NCI-H345 (cell line): Measurements from ENCODE around the gene RNF224.
A peak's percentile ranks its signal among the peaks of the same experiment; 100 is the strongest.

Source experiments
- DNase-seq: peaks from one replicate; lab custom pipeline; 2025; lab: John Stamatoyannopoulos, UW

RNF224 gene

DNA sequence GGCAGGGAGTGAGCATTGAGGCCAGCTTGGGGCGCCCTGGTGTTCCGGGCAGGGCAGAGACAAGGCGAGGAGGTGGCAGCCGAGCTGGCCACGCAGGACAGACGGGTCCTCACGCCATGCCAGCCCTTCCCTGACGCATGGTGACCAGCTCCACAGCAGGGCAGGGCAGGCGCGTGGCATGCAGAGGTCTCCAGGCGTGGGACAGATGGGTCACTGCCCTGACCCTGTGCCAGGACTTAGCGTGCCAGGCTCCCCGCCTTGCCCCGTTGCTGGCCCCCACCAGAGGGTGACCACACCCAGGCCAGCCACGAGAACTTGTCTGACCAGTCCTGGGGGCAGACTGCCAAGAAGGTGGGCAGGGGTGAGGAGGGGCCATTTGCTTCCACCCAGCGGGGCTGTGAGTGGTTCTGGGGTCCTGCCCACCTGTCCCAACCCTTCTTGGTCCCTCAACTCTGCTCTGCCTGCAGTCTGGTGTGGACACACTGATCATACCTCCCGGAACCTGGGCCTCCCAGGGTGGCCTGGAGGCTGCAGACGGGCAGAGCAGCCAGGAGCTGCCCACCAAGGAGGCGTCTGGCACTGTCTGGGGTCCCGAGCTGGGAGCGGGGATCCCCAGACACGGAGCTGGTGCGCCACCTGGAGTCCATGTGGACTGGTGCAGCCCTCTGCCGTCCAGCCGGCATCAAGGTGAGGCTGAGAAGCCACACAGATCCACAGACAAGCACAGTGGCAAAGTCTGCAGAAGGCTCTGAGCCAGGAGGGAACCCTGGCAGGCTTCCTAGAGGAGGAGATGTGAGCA lies at the start of gene RNF224:
TSS of gene RNF224 (plus strand) at position 449 of the 799 bp plus-strand sequence. CDS start 834 bp downstream, outside the sequence.
- DNase-seq, result peak; percentile 75

DNA sequence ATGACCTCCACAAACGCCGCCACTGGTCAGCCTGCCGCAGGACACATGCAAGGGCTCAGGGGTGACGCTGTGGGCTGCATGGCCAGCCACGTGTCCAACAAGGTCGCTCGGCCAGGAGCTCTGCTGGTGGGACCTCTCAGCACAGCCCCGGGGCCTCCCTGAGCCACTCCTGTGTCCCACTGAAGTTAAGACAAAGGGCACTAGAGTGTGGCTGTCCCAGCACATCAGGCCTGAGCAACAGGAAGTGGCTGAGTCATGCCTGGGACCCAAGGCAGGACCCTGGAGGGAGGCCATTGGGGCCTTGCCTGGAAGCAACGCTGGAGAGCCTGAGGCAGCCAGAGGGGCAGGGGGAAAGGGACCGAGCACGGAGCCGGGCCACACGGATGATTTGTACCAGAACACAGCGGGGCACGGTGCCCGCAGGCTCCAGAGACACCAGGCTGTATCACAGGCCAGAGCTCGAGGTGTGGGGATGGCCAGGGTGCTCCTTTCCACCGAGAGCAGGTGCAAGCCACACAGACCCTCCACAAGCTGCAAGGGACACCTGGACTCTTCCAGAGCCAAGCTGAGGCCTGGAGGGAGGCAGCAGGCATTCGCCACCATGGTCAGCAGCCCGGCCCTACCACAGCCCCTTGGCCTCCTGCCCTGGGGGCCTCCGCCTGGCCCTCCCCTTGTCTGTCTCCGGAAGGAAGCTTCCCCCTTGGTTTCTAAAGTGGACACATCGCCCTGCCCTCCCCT lies 48.9 kb upstream of the RNF224 start:
- no peak for DNase-seq

DNA sequence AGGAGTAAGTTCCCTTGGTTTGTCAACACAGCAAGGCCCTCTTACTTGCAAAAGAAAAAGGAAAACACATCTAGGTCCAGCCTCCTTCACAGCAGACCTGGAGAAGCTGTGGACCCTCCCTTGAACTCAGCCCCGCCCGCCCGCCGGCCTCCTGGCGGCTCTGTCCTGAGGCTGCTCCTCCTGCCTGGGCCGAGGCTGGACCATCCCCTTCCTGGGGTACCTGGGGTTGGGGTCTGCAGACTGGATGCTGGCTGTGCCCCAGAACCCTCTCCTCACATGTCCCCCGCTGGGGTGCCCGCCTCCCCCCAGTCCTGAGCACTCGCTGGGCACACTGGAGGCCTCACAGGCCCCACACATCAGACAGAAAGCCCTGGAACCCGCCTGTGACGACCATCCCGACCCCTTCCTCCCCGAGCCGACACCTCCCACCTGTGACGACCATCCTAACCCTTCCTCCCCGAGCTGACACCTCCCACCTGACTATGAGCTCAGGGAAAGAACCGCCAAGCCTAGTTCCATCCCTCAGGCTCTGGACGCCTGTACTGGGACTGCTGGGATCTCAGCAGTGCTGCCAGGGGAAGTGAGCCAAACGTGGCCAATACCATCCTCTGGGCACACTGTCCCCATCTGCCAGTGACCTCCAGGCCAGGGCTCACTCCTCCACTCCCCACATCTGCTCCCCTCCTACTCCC lies 48.2 kb upstream of the RNF224 start:
- DNase-seq, result no peak

DNA sequence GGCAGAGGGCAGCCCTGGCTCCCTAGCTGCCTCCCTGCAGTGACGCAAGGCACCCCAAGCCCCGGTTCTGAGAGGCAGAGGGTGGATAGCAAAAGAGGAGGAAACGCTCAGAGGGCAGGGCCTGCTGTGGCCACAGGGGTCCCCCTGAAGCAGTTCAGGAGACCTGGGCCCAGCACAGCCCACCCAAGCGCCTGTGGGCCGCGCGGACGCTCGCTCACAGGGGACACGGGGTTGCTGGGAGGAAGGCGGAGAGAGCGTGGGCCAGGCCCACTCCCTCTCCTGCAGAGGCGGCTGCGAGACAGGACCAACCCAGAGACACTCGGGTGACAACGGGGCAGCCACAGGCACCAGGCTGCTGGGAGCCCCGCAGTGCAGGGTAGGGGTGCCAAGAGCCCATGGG lies 47.5 kb upstream of the RNF224 start:
- DNase-seq, result no peak

DNA sequence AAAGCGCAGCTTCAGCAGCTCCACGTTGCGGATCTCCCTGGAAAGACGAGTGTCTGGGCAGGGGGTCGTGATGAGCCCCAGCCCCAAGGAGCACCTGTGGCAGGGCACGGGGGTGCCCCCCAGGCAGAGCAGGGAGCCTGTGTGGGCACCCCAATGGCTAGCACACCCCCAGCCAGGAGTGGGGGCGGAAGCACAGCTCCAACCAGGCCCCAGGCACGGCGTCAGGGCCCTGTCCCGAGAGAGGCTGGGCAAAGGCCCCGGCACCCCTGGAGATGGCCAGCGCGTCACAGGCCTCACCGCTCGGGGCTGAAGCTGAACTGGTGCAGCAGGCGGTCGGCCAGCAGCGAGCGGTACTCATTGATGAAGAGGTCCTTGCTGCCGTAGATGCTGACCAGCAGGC lies 46.8 kb upstream of the RNF224 start:
- no peak for DNase-seq

DNA sequence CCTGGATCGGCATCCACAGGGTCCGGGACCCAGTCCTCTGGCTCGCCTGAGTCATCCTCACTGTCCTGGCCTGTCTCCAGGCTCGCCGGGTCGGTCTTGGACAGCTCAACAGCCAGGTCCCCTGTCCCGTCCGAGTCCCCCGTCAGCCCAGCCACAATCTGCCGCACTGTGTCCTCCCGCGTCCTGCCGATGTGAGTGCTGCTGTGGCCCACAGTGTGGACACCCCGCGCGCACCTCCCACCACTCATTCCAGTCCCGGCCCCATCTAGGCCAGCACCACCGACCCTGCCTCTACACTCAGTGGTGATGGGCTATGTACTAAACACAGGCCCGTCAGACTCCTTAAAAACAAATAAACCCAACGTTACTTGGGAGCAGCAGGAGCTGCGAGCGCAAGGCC lies 45.6 kb upstream of the RNF224 start:
- no peak for DNase-seq

DNA sequence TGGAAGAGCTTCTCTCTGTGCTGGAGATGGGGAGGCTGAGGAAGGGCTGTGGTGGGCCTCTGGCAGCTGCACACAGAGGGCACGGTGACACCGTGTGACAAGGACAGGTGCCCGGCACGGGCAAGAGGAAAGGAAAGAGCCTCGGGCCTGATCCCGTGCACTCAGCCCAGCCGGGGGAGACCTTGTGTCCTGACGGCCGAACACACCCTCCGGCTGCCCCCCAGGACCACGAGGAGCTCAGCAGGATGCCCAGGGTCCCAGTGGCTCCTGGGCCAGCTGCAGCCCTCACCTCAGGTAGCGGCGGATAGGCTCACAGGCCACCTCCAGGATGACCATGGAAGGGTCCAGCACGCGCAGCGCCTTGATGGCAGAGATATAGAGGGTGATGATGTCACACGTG lies 44.5 kb upstream of the RNF224 start:
- DNase-seq, result no peak

DNA sequence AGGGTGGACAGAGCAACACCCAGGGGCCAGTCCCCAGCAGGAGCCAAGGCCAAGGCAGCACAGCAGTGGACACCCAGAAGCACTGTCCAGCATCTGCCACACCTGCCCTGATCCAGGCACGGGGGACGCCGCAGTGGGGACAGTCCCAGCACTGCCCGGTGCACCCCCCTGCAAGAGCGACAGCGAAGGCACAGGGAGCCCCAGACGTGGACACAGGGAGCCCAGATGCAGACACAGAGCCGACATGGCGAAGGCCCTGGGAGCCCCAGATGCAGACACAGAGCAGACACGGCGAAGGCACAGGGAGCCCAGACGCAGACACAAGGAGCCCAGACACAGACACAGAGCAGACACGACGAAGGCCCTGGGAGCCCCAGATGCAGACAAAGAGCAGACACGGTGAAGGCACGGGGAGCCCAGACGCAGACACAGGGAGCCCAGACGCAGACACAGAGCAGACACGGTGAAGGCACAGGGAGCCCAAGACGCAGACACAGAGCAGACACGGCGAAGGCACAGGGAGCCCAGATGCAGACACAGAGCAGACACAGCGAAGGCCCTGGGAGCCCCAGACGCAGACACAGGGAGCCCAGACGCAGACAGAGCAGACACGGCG lies 43.2 kb upstream of the RNF224 start:
- DNase-seq, result no peak

DNA sequence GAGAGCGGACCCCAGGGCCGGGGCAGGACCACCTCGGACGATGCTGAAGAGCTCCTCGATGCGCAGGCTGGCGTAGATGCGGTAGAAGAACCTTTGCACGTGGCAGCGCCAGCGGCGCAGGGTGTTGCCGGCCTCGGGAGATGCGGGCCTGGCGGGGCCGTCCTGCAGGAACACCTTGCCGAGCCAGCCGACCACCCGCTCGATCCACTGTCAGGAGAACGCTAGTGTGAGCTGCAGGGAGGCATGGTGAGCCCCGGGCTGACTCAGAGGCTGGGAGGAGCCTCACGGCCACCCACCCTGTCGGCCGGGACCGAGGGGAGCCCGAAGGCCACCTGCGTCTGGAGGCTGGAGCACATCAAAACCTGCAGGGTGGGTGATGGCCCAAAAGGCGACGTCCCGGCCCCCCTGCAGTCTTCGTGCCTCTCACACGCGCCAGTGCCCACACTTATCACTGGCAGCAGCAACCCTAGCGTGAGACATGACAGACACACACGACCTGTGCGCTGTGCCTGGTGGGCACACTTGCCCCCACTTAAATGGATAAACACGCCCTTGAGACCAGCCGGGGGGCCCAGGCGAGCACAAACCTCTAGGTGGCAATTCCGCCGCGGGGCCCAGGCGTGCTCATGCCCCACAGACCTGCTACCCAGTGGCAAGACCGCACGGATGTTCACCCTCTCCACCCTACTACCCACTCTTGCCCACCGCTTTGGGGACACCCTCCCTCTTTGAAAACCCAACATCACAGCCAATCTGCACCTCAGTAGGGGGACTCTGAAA lies 42.2 kb upstream of the RNF224 start:
- no peak for DNase-seq

DNA sequence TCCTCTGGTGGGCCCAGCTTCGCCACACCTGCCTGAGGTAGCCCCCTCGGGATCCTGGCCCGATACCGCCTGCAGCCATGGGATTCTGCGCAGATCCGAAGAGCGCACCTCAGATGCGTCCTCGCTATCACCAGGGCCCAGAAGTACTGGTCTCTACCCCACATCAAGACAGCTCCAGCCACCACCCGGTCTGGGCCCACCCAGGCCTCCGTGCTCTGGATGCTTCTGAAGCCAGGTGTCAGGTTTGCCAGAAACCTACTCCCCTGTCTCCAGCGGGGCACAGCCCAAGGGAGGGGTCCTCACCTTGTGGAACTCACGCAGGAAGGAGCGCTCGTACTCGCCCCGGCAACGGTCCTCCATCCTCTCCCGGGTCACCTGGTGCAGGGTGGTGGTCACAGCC lies 41.4 kb upstream of the RNF224 start:
- no peak for DNase-seq

DNA sequence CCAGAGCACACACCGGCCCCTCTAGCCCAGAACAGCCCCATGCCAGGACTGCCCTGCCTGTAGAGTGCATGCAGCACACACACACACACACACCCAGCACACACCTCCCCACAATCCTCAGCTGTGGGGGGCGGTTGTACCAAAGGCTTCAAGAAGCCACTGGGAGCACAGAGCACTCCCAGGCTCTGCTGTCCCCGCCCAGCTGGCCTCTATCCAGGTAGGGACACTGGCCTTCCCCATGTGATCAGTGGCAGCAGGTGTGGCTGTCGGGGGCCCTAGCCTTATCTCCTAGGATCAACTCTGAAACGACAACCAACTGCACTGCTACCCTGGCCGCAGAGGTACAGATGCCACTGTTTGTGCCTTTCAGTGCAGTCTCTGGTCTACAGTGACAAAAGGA lies 40.9 kb upstream of the RNF224 start:
- no peak for DNase-seq

DNA sequence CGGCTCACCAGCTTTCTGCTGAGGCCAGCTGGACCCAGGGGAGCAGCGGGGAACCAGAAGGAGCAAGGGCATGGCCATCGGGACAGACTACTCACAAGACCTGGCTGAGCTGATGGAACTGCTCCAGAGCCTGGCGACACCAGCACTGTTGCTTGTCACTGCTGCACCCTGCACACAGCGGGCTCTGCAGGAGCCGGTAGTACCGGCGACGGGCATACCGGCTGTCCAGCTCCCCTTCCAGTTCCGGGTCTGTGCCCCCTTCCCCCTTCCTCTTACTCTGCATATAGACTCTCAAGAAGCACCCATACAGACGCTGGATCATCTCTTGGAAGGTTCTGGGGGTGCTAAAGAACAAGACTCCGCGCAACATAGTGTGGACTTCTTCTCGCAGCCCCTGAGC lies 39.9 kb upstream of the RNF224 start:
- no peak for DNase-seq

DNA sequence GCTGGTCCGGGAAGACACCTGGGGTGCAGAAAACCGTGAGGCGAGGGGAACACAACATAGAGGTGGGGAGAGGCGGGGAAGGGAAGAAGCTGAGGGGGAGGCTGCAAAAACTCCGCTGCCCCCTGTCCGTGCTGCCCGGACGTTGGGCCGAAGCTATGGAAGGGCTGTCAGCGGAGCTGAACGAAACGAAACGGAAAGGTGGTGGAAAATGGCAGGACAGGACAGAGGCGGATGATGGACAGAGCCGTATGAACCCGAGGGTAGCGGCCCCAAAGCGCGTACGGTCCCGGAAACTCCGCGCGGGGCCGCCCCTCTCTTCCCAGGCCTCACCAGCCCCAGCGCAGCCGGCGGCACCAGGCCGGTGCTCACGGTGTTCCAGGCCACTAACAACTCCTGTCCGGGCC lies 39.2 kb upstream of the RNF224 start:
- DNase-seq, result no peak

DNA sequence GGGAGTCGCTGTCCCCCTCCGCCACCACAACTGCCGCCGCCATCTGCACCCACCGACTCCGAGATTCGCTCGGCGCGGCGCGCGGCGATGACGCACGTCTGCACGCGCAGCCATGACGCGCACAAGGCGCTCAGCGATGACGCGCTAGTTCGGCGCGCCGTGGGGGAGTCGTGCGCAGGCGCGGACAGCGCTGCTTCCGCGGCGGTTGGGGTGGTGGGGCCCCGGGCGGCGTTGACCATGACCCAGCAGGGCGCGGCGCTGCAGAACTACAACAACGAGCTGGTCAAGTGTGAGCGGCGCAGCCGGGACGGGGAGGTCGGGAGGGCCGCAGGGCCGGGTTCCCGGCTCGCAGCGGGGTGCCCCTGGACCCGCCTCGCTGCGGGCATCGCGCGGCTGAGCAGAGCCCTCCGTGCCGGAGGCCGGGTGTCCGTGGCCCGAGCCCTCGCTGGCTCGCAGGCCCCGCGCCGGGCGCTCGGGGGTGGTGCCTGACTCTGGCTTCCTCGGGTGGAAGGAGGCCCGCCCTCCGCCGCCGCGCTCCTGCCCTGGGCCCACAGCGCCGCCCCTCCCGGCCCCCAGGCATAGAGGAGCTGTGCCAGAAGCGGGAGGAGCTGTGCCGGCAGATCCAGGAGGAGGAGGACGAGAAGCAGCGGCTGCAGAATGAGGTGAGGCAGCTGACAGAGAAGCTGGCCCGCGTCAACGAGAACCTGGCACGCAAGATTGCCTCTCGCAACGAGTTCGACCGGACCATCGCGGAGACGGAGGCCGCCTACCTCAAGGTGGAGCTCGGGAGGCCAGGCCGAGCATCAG lies 38.6 kb upstream of the RNF224 start, which contains the start of the genes ANAPC2 and SSNA1:
TSS of gene ANAPC2 (minus strand) at position 71 of the 807 bp plus-strand sequence. CDS start at position 43, 28 bp downstream.
TSS of gene SSNA1 (plus strand) at position 187 of the 807 bp plus-strand sequence. CDS start at position 238, 51 bp downstream.
- peak; percentile 94 for DNase-seq

DNA sequence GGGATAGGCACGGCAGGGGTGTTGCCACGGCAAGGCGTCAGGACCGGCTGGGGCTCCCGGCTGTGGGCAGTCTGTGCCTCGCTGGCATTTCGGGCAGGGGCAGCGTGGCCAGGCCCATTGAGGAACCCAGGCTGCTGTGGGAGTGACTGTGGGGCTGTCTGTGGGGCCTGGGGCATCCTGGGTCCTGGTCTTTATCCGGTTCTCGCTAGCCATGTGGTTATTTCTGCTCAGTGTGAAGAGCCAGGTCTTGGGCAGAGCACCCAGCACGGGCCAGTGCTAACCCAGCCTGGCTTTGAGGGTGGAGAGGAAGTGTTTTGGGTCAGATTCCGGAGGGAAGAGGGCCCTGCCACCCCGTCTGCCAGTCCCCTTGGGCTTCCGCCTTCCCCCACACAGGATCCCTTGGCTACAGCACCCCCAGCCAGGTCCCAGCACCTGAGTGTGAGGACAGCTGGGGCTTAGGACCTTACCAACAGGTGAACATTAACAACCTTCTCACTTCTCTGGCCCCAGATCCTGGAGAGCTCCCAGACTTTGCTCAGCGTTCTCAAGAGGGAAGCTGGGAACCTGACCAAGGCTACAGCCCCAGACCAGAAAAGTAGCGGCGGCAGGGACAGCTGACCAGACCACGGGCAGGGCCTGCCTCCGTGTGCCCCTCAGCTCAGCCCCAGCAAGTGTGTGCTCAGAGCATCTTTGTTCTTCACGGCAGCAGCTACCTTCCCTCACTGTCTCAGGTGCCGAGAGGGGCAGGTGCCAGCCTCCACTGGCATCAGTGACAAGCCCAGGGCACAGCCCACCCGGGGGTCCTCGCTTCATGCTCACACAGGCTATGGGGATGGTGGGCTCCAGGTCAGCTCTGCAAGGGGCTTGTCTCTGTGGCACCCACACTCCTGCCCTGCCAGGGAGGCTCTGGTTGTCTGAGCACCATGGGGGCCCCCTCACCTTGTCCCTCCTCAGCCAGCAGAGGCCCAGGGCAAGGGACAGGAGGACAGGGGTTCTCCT lies 37.7 kb upstream of the RNF224 start:
- no peak for DNase-seq

DNA sequence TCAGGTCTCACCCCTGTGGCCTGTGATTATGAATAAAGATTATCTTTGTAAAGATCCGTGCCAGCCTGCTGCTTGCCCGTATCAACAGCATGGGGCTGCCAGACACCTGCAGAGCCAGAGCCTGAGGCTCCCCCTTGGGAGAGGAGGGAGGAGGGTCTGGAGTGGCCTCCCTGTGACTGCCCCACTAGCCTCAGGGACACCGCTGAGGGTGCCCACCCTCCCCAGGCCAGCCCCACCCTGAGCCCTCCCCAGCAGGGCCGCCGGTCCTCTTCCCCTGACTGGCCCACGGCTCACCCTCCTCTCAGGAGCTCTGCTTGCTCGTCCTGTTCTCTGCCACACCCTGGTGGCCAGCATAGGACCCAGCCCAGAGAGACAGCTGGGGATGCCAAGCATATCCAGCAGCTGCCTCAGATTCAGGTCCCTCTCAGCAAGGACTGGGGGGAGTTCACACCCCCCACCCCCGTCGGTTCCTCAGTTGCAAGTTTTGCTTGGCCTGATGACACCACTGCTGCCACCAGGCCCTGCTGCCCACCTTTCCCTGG lies 36.9 kb upstream of the RNF224 start:
- no peak for DNase-seq

DNA sequence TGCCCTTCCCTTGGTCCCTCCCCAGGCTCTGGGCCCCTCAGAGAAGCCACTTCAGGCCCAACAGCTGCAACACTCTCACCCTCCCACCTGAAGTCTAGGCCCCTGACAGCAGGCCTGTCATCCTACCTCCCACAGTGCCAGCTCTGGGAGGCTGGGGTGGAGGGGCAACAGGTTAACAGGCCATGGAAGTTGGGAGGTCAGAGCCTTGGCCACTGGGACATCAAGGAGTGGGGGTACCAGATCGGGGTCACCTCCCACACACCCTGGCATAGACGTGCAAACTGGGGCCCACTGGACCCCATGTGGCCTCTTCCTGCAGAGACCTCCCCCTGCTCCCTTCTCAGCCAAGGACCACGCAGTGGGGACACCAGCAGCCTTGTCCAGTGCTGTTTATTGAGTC lies 36.1 kb upstream of the RNF224 start:
- no peak for DNase-seq

DNA sequence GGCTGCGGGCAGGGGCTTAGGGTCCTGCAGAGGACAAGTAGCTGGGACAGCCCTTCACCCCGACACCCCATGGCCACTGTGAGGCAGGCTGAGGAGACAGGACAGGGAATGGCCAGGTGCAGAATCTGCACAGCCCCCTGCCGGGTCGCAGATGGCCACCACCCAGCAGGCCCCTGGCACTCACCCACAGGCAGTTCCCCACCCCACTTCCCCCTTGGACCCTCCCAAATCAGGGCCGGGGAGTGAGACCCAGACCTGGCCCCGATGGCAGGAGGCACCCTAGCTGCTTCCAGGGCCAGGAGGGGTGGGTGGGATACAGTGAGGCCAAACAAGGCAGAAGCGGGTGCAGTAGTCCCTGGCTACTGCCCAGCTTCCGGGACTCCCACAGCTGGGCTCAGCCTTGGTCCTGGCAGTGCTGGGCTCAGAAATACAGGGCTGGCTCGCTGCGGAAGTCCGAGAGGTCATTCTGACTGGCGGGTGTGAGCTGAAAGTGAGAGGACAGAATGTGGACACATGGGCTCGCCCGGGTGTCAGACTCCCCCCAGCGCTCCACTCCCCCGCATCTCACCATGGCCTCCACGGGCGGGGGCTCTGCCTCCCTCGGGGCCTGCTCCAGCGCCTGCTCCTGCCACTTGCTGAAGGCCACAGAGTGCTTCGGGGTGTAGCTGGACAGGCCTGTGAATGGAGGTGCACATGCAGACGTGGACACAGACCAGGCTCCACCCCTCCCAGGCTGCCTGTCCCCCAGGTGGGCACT lies 35.4 kb upstream of the RNF224 start:
- no peak for DNase-seq
